Activated T-cell treated with anti-CD3 and anti-CD28 coated beads for 48 hours (primary cell): Measurements from ENCODE around the gene NKAPD1.
"Not testable (repeated sequence)": the region's sequence is repeated elsewhere in the genome, so short reads cannot be mapped to it uniquely, and the experiment has no call there.

Source experiments
- DNase-seq: peaks from one replicate; pipeline ENCODE4 v3.0.0-alpha.2; 2020; ENCODE audit warnings: low read depth

The NKAPD1 gene

GRCh38 chr11:112086422-112087191 lies 12.5 kb downstream of the NKAPD1 start, which contains the start of the genes SDHD and TIMM8B:
TSS of gene SDHD (plus strand) at chr11:112086873. CDS start at chr11:112086908, 35 bp downstream.
TSS of gene TIMM8B (minus strand) at chr11:112086756. CDS start at chr11:112086723, 33 bp downstream.
- DNase-seq: peak; percentile 90

- no peak for DNase-seq
Measured at GRCh38 chr11:112087212-112087611, 13.1 kb downstream of the NKAPD1 start.

GRCh38 chr11:112095302-112095701 lies 21.2 kb downstream of the NKAPD1 start:
- not testable (repeated sequence) for DNase-seq

- DNase-seq: no peak
Measured at GRCh38 chr11:112096194-112096593, 22.1 kb downstream of the NKAPD1 start.

GRCh38 chr11:112097734-112098528 lies 23.8 kb downstream of the NKAPD1 start:
- no peak for DNase-seq

- DNase-seq: no peak
Measured at GRCh38 chr11:112100462-112100861, 26.4 kb downstream of the NKAPD1 start.

- DNase-seq: no peak
Measured at GRCh38 chr11:112103446-112103845, 29.3 kb downstream of the NKAPD1 start.

GRCh38 chr11:112106070-112106469 lies 32.0 kb downstream of the NKAPD1 start:
- DNase-seq: no peak

GRCh38 chr11:112113539-112114457 lies 39.7 kb downstream of the NKAPD1 start:
- DNase-seq: no peak

- no peak for DNase-seq
Measured at GRCh38 chr11:112114460-112114859, 40.4 kb downstream of the NKAPD1 start.

GRCh38 chr11:112115386-112115785 lies 41.3 kb downstream of the NKAPD1 start:
- DNase-seq: no peak

GRCh38 chr11:112118176-112118575 lies 44.1 kb downstream of the NKAPD1 start:
- DNase-seq: no peak

- DNase-seq: no peak
Measured at GRCh38 chr11:112121981-112122615, 48.0 kb downstream of the NKAPD1 start.

- DNase-seq: no peak
Measured at GRCh38 chr11:112123129-112123528, 49.0 kb downstream of the NKAPD1 start.

GRCh38 chr11:112127056-112127455 lies 53.0 kb downstream of the NKAPD1 start:
- DNase-seq: no peak

- no peak for DNase-seq
Measured at GRCh38 chr11:112128483-112129121, 54.5 kb downstream of the NKAPD1 start.

GRCh38 chr11:112129656-112130055 lies 55.6 kb downstream of the NKAPD1 start:
- DNase-seq: no peak

GRCh38 chr11:112132737-112133136 lies 58.6 kb downstream of the NKAPD1 start:
- DNase-seq: no peak

- DNase-seq: no peak
Measured at GRCh38 chr11:112134473-112134872, 60.4 kb downstream of the NKAPD1 start.
